Glomerular endothelial cell (primary cell): ENCODE data around the gene THSD4. TPM values are rescaled to one million over a fixed set of nuclear protein-coding genes. Genes with fewer than 3 reads are reported as not detected.
"Not testable (repeated sequence)": the region's sequence is repeated elsewhere in the genome, so short reads cannot be mapped to it uniquely, and the experiment has no call there.

ENCODE experiments used
- DNase-seq: peaks from one replicate; pipeline ENCODE4 v3.0.0-alpha.2; 2011; ENCODE audit warnings: low read depth, low spot score; ENCODE audit errors: extremely low read depth
- total RNA-seq: library from RNA; depleted of rRNA; stranded (reverse); fragments of >200 nt; gene quantifications from 2 replicates; pipeline ENCODE4 v1.2.3, GENCODE V29; 2015

THSD4 gene
- total RNA-seq, 1 donor from 2014 or later = 110 TPM

- no peak for DNase-seq
Measured at GRCh38 chr15:71180986-71181853, 65.9 kb downstream of the THSD4 start.

DNA sequence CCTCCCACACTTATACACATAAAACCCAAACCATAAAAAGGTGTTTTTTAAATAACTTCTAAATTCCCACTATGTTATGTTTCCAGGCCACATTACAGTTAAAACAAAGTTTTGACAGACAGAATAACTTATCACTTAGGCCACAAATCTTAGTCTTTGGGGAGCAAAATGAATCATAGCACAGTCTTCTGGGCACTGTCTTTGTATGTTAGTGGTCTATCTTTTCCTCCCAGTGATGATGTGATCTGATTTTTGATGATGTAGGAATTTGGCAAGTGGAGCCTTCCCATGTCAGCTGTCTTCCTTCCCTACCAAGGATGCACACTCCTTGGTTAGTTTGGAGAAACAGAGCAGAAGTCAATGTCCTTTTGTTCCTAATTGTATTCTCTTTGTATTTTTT is 67.3 kb downstream of the THSD4 start:
- no peak for DNase-seq

DNA sequence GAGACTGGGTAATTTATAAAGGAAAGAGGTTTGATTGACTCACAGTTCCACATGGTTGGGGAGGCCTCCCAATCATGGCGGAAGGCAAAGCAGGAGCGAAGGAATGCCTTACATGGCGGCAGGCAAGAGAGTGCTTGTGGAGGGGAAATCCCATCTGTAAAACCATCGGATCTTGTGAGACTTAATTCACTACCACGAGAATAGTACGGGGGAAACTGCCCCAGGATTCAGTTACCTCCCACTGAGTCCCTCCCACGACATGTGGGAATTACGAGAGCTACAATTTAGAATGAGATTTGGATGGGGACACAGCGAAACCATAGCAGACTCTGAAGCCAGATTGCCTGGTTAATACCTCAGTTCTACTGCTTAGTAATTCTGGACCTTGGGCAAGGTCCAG is 67.8 kb downstream of the THSD4 start:
- no peak for DNase-seq

DNA sequence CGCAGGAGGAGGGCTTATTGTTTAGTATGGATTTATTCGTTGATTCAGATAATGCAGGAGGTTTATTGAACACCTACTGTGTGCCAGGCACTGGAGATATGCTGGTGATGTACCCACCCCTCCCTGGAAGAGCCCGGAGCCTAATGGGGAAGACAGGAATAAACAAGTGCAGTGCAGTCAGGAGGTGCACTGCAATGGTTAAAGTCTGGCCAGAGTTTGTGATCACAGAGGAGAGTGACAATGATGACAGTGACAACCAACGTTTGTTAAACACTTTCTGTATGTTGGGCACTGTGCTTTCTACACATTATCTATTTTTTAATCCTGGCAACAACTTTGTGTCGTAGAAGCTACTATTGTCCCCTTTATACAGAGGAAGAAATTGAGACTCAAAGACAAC is 70.4 kb downstream of the THSD4 start:
- no peak for DNase-seq

DNA sequence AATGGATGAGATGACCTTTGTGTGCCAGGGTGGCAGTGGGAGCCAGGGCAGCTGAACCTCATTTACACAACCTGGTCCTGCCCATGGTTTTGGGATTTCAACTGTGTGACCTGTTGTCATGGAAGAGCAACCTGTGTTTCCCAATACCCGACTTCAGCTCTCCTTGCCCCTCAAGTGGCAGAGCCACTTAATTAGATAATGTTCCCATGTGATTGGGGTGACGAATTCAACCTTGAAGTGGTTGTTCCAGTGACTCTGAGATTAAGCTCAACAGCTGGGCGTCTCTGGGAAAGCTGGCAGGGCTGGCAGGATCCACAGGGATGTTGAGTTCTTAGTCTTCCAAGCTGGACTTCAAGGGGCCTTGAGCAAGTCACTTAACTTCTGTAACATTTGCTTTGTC is 71.0 kb downstream of the THSD4 start:
- no peak for DNase-seq

DNA sequence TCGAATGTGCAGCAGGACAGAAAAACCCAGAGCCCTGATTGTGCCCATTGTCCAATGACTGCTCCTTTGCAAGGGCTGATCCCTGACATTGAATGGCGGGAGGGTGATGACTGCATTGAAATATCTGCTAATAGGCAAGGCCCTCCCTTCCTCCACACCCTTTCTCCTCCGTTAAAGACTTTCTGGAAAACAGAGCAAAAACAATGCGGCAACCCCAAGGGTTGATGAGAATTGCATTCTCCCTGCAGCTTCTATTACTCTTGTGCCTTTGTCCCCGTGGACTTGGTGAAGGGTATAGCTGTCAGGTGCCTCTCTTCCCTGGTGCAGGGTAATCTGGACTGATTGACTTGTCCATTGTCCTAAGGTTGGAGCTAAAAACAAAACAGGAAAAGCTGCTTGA is 71.8 kb downstream of the THSD4 start:
- DNase-seq = no peak

DNA sequence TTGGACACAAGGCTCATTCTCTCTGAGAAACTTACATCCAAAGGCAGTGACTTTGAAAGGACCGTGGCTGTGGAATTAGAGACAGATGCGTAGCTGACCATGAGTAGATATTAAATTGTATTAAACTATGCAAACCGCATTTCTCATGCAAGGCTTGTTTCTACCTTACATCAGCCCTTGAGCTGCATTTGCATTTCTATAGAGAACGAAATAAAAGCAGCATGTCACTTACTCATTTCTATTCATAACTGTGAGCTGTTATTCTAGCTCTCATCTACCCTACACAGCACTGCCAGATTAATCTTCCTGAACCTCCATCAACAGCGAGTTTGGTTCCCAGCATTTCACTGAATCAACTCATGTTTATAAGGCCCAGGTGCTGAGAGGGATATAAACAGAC is 72.3 kb downstream of the THSD4 start:
- no peak for DNase-seq

DNA sequence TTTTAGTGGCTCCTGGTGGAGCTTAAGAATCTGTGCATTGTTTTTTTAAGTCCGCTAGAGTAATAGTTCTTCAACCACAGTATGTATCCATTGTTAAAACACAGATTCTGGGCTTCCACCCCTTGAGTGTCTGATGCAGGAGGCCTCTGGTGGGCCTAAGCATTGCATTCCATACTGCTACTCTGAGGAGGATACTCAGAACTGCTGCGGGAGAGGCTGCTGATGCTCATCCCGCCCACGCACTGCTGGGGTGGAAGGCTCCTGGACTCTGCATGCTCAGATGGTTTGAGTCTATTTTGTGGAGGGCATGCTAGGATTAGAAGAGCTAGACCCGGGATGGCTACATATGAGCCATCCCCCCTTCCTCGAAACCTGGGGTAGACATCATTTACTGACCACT is 74.4 kb downstream of the THSD4 start:
- DNase-seq = no peak

DNA sequence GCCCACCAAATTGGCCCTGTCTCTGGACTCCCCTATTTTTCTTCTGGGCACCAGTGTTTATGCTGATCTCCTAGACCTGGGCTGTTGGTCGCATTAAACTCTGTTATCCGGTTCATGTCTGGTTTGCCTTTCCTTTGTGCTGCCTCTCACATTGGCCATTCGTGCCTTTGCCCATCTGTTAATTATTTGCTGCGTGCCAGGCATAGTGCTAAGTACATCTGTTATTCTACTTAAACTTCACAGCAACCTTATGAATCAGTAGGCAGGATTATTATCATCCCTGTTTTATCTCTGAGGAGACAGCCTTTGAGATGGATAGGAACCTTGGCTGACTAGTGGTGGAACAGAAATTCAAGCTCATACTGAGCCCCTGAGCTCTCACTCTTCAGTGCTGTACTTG is 76.0 kb downstream of the THSD4 start:
- no peak for DNase-seq

DNA sequence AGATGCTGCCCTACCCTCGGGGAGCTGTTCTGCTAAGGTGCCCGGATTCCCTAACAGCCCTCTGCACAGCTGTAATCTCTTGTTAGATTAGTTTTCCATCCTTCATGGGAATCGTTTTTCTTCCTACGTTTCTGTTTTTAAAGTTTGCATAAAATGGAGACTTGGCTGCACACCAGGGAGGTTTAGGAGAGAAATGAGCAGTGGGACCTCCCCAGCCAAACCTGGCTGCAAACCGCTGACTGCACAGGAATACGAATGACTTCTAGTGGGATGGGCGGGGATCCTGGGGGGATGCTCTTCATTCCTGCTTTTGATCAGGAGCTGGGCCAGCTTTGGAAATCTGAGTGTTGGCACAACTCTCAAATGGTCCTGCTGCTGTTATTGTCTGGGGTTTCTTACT is 77.5 kb downstream of the THSD4 start:
- no peak for DNase-seq

DNA sequence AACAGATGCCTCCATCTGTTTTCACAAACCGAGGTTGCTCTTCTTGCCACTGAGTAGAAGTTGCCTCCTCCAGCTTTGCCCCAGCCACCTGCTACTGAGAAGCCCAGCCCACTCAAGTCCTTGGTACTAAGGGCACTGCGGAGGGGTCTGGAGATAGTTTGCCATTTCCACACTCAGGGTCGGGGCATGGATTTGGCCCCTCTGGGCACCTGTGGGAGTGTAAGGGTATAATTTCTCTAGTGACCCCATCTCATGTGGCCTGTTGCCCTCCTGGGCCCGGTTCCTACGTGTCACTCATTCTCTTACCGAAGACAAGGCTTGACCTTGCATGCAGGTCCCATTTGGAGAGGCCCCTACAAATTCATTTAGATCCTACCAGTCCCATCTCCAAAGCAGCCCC is 79.0 kb downstream of the THSD4 start:
- no peak for DNase-seq

GRCh38 chr15:71195242-71195641 is 80.0 kb downstream of the THSD4 start:
- DNase-seq = no peak

DNA sequence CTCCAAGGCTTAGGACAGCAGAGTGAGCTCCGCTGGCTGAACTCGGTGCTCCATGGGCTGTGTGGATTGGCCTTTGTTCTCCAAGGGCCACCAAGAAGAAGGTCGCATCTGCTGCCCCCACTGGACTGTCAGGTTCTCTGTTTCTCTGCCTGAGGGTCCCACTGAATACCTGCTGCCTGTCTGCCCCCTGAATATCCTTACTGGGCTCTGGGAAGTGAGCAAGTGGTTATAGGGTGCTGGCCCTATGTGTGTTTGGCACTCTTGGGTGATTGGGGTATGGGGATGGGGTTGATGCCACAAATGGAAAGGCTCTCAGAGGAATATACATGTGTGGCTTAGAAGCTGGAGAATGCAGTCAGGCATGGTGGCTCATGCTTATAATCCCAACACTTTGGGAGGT is 82.3 kb downstream of the THSD4 start:
- no peak for DNase-seq

DNA sequence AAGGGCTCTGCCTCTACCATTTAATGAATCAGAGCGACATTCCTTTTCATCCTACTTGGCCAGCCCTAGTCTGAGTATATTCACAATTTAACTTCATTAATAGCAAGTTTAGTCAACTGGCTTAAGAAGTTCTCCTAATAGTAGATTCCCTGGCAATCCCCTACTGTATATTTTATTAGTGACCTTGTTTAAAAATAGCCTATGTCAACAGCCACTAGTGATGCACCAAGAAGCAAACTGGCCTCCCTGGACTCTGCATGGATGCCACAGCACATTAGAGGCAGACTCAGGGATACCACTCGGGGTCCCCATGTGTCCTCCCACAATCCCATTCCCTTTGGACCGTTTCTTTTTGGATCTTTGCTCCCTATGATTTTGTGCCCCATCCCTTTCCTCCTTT is 83.6 kb downstream of the THSD4 start:
- no peak for DNase-seq

- DNase-seq = no peak
Measured at GRCh38 chr15:71199384-71200351, 84.4 kb downstream of the THSD4 start.

- DNase-seq = no peak
Measured at GRCh38 chr15:71201477-71201876, 86.2 kb downstream of the THSD4 start.

DNA sequence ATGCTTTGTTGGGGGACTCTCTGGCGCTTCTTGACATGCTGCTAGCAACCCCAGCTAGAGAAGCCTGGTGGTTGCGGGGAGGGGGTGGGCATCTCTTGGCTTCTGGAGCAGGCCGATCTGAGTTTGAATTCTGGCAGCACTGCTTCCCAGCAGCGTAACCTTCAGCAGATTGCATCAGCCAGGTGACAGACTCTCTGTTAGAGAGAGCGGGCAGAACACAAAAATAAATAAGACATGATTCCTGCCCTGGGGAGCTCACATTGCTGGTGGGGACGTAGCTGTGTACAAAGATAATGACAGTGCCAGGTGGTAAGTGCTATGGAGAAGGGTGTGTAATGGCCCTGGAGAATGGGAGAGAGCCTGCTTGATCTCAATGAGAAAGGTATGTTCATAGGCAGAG is 87.4 kb downstream of the THSD4 start:
- no peak for DNase-seq

GRCh38 chr15:71203586-71204474 is 88.6 kb downstream of the THSD4 start:
- no peak for DNase-seq

- DNase-seq = no peak
Measured at GRCh38 chr15:71207141-71207540, 91.9 kb downstream of the THSD4 start.

- DNase-seq = no peak
Measured at GRCh38 chr15:71212146-71212545, 96.9 kb downstream of the THSD4 start.

- not testable (repeated sequence) for DNase-seq
Measured at GRCh38 chr15:71213943-71214342, 98.7 kb downstream of the THSD4 start.
